Endothelial cell of umbilical vein (primary cell): ENCODE data around the gene CST9L. TPM values are rescaled to one million over a fixed set of nuclear protein-coding genes. Genes with fewer than 3 reads are reported as not detected.

Experiments used
- BruUV-seq: library from RNA; stranded (reverse); fragments of 400-500 nt; replicated peaks from 2 replicates; lab custom pipeline; 2021; lab: Mats Ljungman, UMichigan
- CTCF ChIA-PET: fragments of 300-600, 350-600 bp; sonication (Branson Sonifier 250); formaldehyde crosslinking; loops from one replicate; lab custom pipeline; 2021; ENCODE audit warnings: antibody characterized with exemption, inconsistent platforms; lab: Charles Lee
- POLR2A ChIA-PET: fragments of 300-600, 350-600 bp; sonication (Branson Sonifier 250); formaldehyde crosslinking; loops from one replicate; lab custom pipeline; 2021; ENCODE audit warnings: antibody characterized with exemption, inconsistent platforms; lab: Charles Lee
- DNase-seq: peaks from one replicate; pipeline ENCODE4 v3.0.0-alpha.2; 2011; ENCODE audit warnings: low read depth, low spot score
- FAIRE-seq: peaks from 2 replicates; lab custom pipeline; 2011; peaks lifted over from hg19 to GRCh38; lab: Jason Lieb, UNC
- H2AFZ ChIP-seq: 2 replicates; pipeline ENCODE4 v1.6.0; 2012; ENCODE audit warnings: low read depth, low read length, control low read depth, inconsistent platforms
- H3K27ac ChIP-seq: 2 replicates; pipeline ENCODE4 v1.5.1; 2011; ENCODE audit warnings: low read depth, mild to moderate bottlenecking, control low read depth, low read length, moderate library complexity; ENCODE audit not compliant: insufficient read depth
- H3K27me3 ChIP-seq, 2 experiments: 2 replicates each; pipeline versions ENCODE4 v1.6.0 to v1.6.1; 2011; ENCODE audit warnings: low read length in 2 of 2, mixed read lengths in 1 of 2; ENCODE audit not compliant: control insufficient read depth in 2 of 2, insufficient read depth in 2 of 2
- H3K36me3 ChIP-seq, 2 experiments: 2 replicates in 1 of 2; 3 replicates in 1 of 2; pipeline ENCODE4 v1.5.1; 2011; ENCODE audit warnings: low read length in 2 of 2, mild to moderate bottlenecking in 1 of 2, moderate library complexity in 1 of 2; ENCODE audit not compliant: control insufficient read depth in 2 of 2, insufficient read depth in 2 of 2; ENCODE audit errors: extremely low read depth in 1 of 2
- H3K4me1 ChIP-seq: 3 replicates; pipeline ENCODE4 v1.5.1; 2011; ENCODE audit warnings: mild to moderate bottlenecking, low read length; ENCODE audit not compliant: control insufficient read depth, insufficient read depth; ENCODE audit errors: extremely low read depth
- H3K4me2 ChIP-seq: 2 replicates; pipeline ENCODE4 v1.6.1; 2011; ENCODE audit warnings: low read length, control low read depth, mixed read lengths; ENCODE audit not compliant: insufficient read depth
- H3K4me3 ChIP-seq, 3 experiments: fragments of 200-600 bp in 1 of 3; sonication (generic), shearing (Covaris generic) in 1 of 3; replicated peaks in 1 of 3; 2 replicates each; pipeline ENCODE4 v1.5.1; 2011 to 2016; ENCODE audit warnings: control low read depth in 3 of 3, low read length in 3 of 3, mild to moderate bottlenecking in 2 of 3, inconsistent platforms in 1 of 3, low read depth in 1 of 3, moderate library complexity in 1 of 3; ENCODE audit not compliant: insufficient read depth in 1 of 3
- H3K79me2 ChIP-seq: 2 replicates; pipeline ENCODE4 v1.6.0; 2012; ENCODE audit warnings: low read length, inconsistent platforms; ENCODE audit not compliant: control insufficient read depth, insufficient read depth
- H3K9ac ChIP-seq: replicated peaks from 2 replicates; pipeline ENCODE3; 2011; ENCODE audit warnings: low read length, control low read depth; ENCODE audit not compliant: insufficient read depth; ENCODE audit errors: extremely low read depth
- H3K9me1 ChIP-seq: replicated peaks from 3 replicates; pipeline ENCODE4 v1.6.0; 2011; ENCODE audit warnings: mild to moderate bottlenecking, low read length; ENCODE audit not compliant: control insufficient read depth, insufficient read depth; ENCODE audit errors: extremely low read depth
- H3K9me3 ChIP-seq: replicated peaks from 2 replicates; pipeline ENCODE4 v1.5.1; 2012; ENCODE audit warnings: low read length, inconsistent platforms; ENCODE audit not compliant: control insufficient read depth, insufficient read depth
- H4K20me1 ChIP-seq: replicated peaks from 2 replicates; pipeline ENCODE3; 2011; ENCODE audit warnings: mild to moderate bottlenecking, low read length; ENCODE audit not compliant: control insufficient read depth, insufficient read depth; ENCODE audit errors: extremely low read depth
- CTCF ChIP-seq, 2 donors: IDR thresholded peaks; 1 replicate in 1 of 2; 2 replicates in 1 of 2; pipeline ENCODE4 v1.5.1; 2011; ENCODE audit warnings: low read length in 2 of 2, mild to moderate bottlenecking in 2 of 2, moderate library complexity in 2 of 2, control low read depth in 1 of 2, inconsistent platforms in 1 of 2, low read depth in 1 of 2; ENCODE audit not compliant: insufficient read depth in 1 of 2; ENCODE audit errors: extremely low read depth in 1 of 2
- EZH2 ChIP-seq: IDR thresholded peaks from 2 replicates; pipeline ENCODE4 v1.6.1; 2012; ENCODE audit warnings: borderline replicate concordance, low read depth, mild to moderate bottlenecking, moderate library complexity, low read length, inconsistent platforms; ENCODE audit not compliant: severe bottlenecking
- FOS ChIP-seq: IDR thresholded peaks from 2 replicates; pipeline ENCODE4 v1.6.1; 2011; ENCODE audit warnings: mild to moderate bottlenecking, low read length, moderate library complexity, borderline replicate concordance; ENCODE audit not compliant: insufficient read depth
- GATA2 ChIP-seq: IDR thresholded peaks from 2 replicates; pipeline ENCODE4 v1.7.0; 2011; ENCODE audit warnings: low read depth, mild to moderate bottlenecking, moderate library complexity, mixed read lengths, low read length; ENCODE audit not compliant: insufficient read length, insufficient read depth
- JUN ChIP-seq: IDR thresholded peaks from 2 replicates; pipeline ENCODE4 v1.6.1; 2011; ENCODE audit warnings: borderline replicate concordance, low read depth; ENCODE audit not compliant: insufficient read length, insufficient read depth
- MAX ChIP-seq: IDR thresholded peaks from 2 replicates; pipeline ENCODE4 v1.6.1; 2011; ENCODE audit not compliant: insufficient read depth, insufficient read length
- MYC ChIP-seq: IDR thresholded peaks from one replicate; pipeline ENCODE4 v1.6.1; 2011; ENCODE audit warnings: mild to moderate bottlenecking, low read depth, low read length
- POLR2A ChIP-seq: IDR thresholded peaks from 2 replicates; pipeline ENCODE4 v1.6.1; 2012; ENCODE audit warnings: low read depth, mild to moderate bottlenecking, control low read depth, low read length
- POLR2AphosphoS5 ChIP-seq: IDR thresholded peaks from 2 replicates; pipeline ENCODE4 v1.6.1; 2012; ENCODE audit warnings: low read depth, mild to moderate bottlenecking, control low read depth, low read length, moderate library complexity; ENCODE audit not compliant: insufficient read depth
- dilution Hi-C: fragments of 300-500 bp; cut with MboI; formaldehyde crosslinking; loops from one replicate; pipeline ENCODE4 v1.15.0; 2019; ENCODE audit warnings: low sequenced_read_pairs; ENCODE audit not compliant: extremely low pct_ligation_motif_present
- intact Hi-C: fragments of 100-400 bp; cut with micrococcal nuclease; formaldehyde crosslinking; loops from one replicate; pipeline ENCODE4 v1.10.0; 2022
- polyA plus RNA-seq, 4 experiments: library from polyadenylated mRNA; depleted of rRNA in 3 of 4; stranded (reverse) in 3 of 4; unstranded in 1 of 4; fragments of >200 nt; gene quantifications; 2 replicates each; pipeline versions ENCODE4 v1.2.1 to v1.2.3, GENCODE V29; 2011 to 2012; ENCODE audit warnings: missing spikeins in 1 of 4
- total RNA-seq: library from RNA; stranded (reverse); gene quantifications from 2 replicates; pipeline ENCODE4 v1.2.3, GENCODE V29; 2021

Gene CST9L
- total and polyA plus RNA-seq, 2 donors (not counting 3 experiments of a cell fraction or from before 2014, with no cell fraction given), result not detected

GRCh38 chr20:23587631-23588030, 19.3 kb upstream of the CST9L start:
- ChIA-PET POLR2A (no interaction called here), CTCF (no interaction called here)
- H3K9me1 ChIP-seq, result no peaks in the 10 kb centered on the region
- H3K27ac ChIP-seq, result no peak overlapping the region
- H4K20me1 ChIP-seq, result no peaks in the 10 kb centered on the region
- DNase-seq (no peak), FAIRE-seq (no peak)
- no peaks in the 10 kb centered on the region for H3K27me3 ChIP-seq
- no peaks in the 10 kb centered on the region for H3K4me1 ChIP-seq
- no peak overlapping the region for H3K9ac ChIP-seq
- TF ChIP-seq CTCF (IDR thresholded peaks at IDR 0.05; ENCODE audit: extremely low read depth in 1 of 2, insufficient read depth in 1 of 2, low read depth in 1 of 2, low read length in 2 of 2) (no peak), GATA2 (no peak), JUN (no peak), FOS (no peak), MYC (no peak), POLR2A (no peak), MAX (no peak), POLR2AphosphoS5 (no peak), EZH2 (no peak)
- no peak overlapping the region for H2AFZ ChIP-seq
- H3K36me3 ChIP-seq, result no peaks in the 10 kb centered on the region
- H3K9me3 ChIP-seq, result no peaks in the 10 kb centered on the region
- no peaks in the 10 kb centered on the region for H3K79me2 ChIP-seq
- H3K4me3 ChIP-seq, result no peak overlapping the region
- BruUV-seq, result no TSS peak
- H3K4me2 ChIP-seq, result no peak overlapping the region
- dilution Hi-C loops (no loop called here), intact Hi-C loops (no loop called here)
